ENCODE measurements around the gene TPK1. TPM values are rescaled to one million over a fixed set of nuclear protein-coding genes. Genes with fewer than 3 reads are reported as not detected.

Gene TPK1
- total RNA-seq, 1 donor from 2014 or later: 0.77 TPM

DNA sequence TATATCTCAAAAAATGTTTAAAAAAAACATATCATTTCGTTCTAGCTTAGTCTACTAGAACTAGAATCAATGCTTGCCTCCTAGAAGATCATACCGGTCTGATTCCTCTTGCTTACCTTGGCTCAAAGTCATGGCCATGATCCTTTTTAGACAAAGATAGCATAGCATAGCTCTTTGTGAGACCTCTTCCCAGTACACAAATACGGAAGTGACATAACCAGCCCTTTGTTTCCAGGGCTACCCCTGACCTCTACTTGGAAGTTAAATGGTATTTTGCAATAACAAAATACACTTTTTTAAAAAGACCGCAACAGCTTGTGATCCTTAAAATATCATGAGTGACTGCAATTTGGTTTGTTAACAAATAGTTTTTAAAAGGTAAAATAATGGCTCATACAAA, 301.7 kb downstream of the TPK1 start:
- no peaks in the 10 kb centered on the region for H3K9me3 Mint-ChIP-seq (ENCODE audit: unreplicated experiment)
- no peak overlapping the region for H3K4me3 Mint-ChIP-seq (ENCODE audit: unreplicated experiment)
- H3K27ac Mint-ChIP-seq (ENCODE audit: unreplicated experiment): no peak overlapping the region
- no peaks in the 10 kb centered on the region for H3K27me3 Mint-ChIP-seq (ENCODE audit: unreplicated experiment)
- no peak for DNase-seq (ENCODE audit: low spot score)
- H3K36me3 Mint-ChIP-seq (ENCODE audit: low read depth, unreplicated experiment): no peaks in the 10 kb centered on the region
- TF ChIP-seq, protein P1, sequence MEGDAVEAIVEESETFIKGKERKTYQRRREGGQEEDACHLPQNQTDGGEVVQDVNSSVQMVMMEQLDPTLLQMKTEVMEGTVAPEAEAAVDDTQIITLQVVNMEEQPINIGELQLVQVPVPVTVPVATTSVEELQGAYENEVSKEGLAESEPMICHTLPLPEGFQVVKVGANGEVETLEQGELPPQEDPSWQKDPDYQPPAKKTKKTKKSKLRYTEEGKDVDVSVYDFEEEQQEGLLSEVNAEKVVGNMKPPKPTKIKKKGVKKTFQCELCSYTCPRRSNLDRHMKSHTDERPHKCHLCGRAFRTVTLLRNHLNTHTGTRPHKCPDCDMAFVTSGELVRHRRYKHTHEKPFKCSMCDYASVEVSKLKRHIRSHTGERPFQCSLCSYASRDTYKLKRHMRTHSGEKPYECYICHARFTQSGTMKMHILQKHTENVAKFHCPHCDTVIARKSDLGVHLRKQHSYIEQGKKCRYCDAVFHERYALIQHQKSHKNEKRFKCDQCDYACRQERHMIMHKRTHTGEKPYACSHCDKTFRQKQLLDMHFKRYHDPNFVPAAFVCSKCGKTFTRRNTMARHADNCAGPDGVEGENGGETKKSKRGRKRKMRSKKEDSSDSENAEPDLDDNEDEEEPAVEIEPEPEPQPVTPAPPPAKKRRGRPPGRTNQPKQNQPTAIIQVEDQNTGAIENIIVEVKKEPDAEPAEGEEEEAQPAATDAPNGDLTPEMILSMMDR (IDR thresholded peaks at IDR 0.05; ENCODE audit: unreplicated experiment): no peak
- H3K4me1 Mint-ChIP-seq (ENCODE audit: unreplicated experiment): no peaks in the 10 kb centered on the region

DNA sequence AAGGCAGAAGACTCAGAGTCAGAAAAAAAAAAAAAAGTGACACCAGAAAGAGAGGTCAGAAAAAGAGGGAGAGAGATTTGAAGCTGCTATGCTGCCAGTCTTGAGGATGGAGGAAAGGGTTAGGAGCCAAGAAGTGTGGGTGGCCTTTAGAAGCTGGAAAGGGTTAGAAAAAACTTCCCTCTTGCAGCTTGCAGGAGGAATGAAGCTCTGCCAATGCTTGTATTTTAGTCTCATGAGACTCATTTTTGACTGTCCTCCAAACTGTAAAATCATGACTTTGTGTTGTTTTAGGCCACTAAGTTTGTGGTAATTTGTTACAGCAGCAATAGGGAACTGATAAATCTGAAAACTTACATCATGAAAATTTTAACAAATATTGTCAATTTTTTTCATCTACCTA, 304.7 kb downstream of the TPK1 start:
- H3K4me3 Mint-ChIP-seq (ENCODE audit: unreplicated experiment): no peak overlapping the region
- TF ChIP-seq, protein P1 (IDR thresholded peaks at IDR 0.05; ENCODE audit: unreplicated experiment): no peak
- H3K4me1 Mint-ChIP-seq (ENCODE audit: unreplicated experiment): no peaks in the 10 kb centered on the region
- peaks cover 2% of the 10 kb centered on the region for H3K27me3 Mint-ChIP-seq (ENCODE audit: unreplicated experiment)
- H3K27ac Mint-ChIP-seq (ENCODE audit: unreplicated experiment): no peak overlapping the region
- H3K9me3 Mint-ChIP-seq (ENCODE audit: unreplicated experiment): no peaks in the 10 kb centered on the region
- H3K36me3 Mint-ChIP-seq (ENCODE audit: low read depth, unreplicated experiment): no peaks in the 10 kb centered on the region
- no peak for DNase-seq (ENCODE audit: low spot score)

DNA sequence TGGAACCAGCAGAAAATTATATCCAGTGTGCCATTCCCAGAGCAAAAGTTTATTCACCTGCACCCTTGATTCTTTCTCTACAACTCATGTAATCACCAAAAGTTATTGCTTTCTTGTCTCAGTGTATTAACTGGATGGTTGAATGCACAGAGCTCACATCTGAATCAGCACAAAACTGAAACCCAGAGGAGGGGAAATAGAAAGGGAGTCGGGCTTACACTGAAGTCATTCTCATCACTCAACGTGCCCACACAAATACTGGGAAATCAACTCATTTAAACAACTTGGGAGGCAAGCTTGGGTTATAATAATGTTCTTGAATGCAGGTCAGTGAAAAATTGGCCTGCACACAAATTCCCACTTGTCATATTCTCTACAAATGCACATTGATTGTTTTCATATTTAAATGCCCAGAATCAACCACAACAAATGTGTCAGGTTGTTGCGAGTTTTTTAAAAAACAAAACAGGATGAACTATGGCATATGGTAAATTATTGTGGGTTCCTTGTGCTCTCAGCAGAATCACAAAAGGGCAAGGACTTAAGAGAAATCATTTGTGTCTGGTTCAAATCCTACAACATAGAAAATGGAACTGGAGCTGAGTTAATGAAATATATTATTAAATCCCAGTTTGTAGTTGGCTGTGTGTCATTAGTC, 306.5 kb downstream of the TPK1 start:
- H3K4me3 Mint-ChIP-seq (ENCODE audit: unreplicated experiment): no peak overlapping the region
- no peaks in the 10 kb centered on the region for H3K4me1 Mint-ChIP-seq (ENCODE audit: unreplicated experiment)
- TF ChIP-seq, protein P1 (IDR thresholded peaks at IDR 0.05; ENCODE audit: unreplicated experiment): no peak
- DNase-seq (ENCODE audit: low spot score): no peak
- H3K9me3 Mint-ChIP-seq (ENCODE audit: unreplicated experiment): no peaks in the 10 kb centered on the region
- H3K27ac Mint-ChIP-seq (ENCODE audit: unreplicated experiment): no peak overlapping the region
- no peaks in the 10 kb centered on the region for H3K36me3 Mint-ChIP-seq (ENCODE audit: low read depth, unreplicated experiment)
- H3K27me3 Mint-ChIP-seq (ENCODE audit: unreplicated experiment): peaks cover 2% of the 10 kb centered on the region

DNA sequence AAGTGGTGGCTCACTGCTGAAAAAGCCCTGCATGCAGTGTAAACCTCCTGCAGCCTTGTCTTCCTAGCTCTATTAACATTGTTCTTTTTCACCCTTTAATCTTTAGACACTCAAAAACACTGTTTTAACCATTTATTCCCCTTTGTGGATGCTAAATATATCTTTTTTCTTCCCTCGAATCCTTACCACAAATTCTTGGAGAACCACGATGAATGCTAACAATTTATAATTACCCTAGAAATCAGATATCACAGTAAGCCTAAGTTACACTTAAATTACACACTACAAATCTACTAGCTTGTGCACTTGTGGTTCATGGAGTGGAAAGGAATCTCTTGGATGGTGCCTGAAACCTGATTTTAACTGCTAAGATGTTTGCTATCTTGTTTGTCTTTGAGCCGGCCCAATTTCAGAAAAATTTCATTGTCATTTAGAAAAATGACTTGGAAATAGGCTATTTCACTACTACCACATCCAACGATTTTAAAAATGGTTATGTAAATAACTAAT, 307.3 kb downstream of the TPK1 start:
- no peak for DNase-seq (ENCODE audit: low spot score)
- TF ChIP-seq, protein P1 (IDR thresholded peaks at IDR 0.05; ENCODE audit: unreplicated experiment): no peak
- Mint-ChIP-seq H3K27ac (ENCODE audit: unreplicated experiment) (no peak overlapping the region), H3K9me3 (ENCODE audit: unreplicated experiment) (no peaks in the 10 kb centered on the region), H3K27me3 (ENCODE audit: unreplicated experiment) (peaks cover 2% of the 10 kb centered on the region), H3K4me3 (ENCODE audit: unreplicated experiment) (no peak overlapping the region), H3K4me1 (ENCODE audit: unreplicated experiment) (no peaks in the 10 kb centered on the region), H3K36me3 (ENCODE audit: low read depth, unreplicated experiment) (no peaks in the 10 kb centered on the region)

DNA sequence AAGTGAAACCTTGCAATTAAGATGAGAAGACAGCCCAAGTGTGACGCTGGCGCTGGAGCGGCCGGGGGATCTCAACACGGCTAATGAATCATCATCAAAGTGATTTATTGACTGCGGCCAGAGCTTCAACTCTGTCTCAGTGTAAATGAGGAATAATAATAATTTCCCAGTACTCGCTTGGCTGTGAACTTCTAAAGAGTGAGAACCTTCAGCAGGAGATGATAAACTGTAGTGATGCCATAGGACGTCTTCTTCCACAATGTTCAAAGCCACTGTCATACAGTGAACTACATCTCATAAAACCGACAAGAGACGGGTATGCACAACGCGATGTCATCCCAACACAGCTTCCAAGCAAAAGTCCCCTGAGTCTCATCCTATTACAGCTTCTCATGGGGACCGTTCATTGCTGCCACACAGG, 308.8 kb downstream of the TPK1 start:
- Mint-ChIP-seq H3K27ac (ENCODE audit: unreplicated experiment) (no peak overlapping the region), H3K27me3 (ENCODE audit: unreplicated experiment) (peaks cover 2% of the 10 kb centered on the region), H3K36me3 (ENCODE audit: low read depth, unreplicated experiment) (no peaks in the 10 kb centered on the region), H3K4me3 (ENCODE audit: unreplicated experiment) (no peak overlapping the region), H3K4me1 (ENCODE audit: unreplicated experiment) (no peaks in the 10 kb centered on the region), H3K9me3 (ENCODE audit: unreplicated experiment) (no peaks in the 10 kb centered on the region)
- TF ChIP-seq, protein P1 (IDR thresholded peaks at IDR 0.05; ENCODE audit: unreplicated experiment): no peak
- DNase-seq (ENCODE audit: low spot score): no peak
